Breast epithelium (tissue), 3 donors: ENCODE results near the gene RNASEH2C.

Experiments used
- POLR2AphosphoS5 ChIP-seq, 3 donors: sonication (generic); formaldehyde crosslinking; IDR thresholded peaks; one replicate each; pipeline ENCODE4 v1.6.1; 2017; ENCODE audit warnings: antibody characterized with exemption in 3 of 3
- TF ChIP-seq, protein P1 (sequence below), 3 donors: fragments of 450-650 bp; IDR thresholded peaks; one replicate each; pipeline ENCODE4 v1.5.1; 2016 to 2017; ENCODE audit warnings: antibody characterized with exemption in 3 of 3, mild to moderate bottlenecking in 3 of 3, moderate library complexity in 3 of 3

DNA sequence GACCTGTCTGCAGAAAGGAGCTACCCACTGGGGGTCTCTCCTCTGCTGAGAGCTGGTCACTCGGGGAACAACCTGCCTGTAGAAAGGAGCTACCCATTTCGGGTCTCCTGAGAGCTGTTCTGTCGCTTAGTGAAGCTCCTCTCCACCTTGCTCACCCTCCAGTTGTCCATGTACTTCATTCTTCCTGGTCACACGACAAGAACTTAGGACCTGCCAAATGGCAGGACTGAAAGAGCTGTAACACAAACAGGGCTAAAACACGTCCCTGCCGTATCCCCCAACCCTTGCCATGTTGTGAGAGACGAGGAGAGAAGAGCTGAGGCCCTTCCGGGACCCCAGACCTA, 24.1 kb upstream of the RNASEH2C start:
- TF ChIP-seq, protein P1, sequence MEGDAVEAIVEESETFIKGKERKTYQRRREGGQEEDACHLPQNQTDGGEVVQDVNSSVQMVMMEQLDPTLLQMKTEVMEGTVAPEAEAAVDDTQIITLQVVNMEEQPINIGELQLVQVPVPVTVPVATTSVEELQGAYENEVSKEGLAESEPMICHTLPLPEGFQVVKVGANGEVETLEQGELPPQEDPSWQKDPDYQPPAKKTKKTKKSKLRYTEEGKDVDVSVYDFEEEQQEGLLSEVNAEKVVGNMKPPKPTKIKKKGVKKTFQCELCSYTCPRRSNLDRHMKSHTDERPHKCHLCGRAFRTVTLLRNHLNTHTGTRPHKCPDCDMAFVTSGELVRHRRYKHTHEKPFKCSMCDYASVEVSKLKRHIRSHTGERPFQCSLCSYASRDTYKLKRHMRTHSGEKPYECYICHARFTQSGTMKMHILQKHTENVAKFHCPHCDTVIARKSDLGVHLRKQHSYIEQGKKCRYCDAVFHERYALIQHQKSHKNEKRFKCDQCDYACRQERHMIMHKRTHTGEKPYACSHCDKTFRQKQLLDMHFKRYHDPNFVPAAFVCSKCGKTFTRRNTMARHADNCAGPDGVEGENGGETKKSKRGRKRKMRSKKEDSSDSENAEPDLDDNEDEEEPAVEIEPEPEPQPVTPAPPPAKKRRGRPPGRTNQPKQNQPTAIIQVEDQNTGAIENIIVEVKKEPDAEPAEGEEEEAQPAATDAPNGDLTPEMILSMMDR (IDR thresholded peaks at IDR 0.05): no peak
- no peak for TF ChIP-seq POLR2AphosphoS5 (IDR thresholded peaks at IDR 0.05)
